Thoracic aorta (tissue), 2 donors: ENCODE results near the gene KRT6A. TPM values are rescaled to one million over a fixed set of nuclear protein-coding genes. Genes with fewer than 3 reads are reported as not detected.

ENCODE experiments used
- ATAC-seq: fragments of 150-250 bp; one replicate; pipeline ENCODE4 v1.8.0; 2017; ENCODE audit warnings: low read depth; ENCODE audit not compliant: insufficient number of reproducible peaks, low FRiP score
- DNase-seq: peaks from one replicate; pipeline ENCODE4 v3.0.0-alpha.2; 2020; ENCODE audit warnings: low spot score
- H3K27ac ChIP-seq, 2 donors: fragments of 200-600 bp; sonication (generic); 1 replicate in 1 of 2; 2 replicates in 1 of 2; pipeline ENCODE4 v1.5.1; 2016; ENCODE audit warnings: mild to moderate bottlenecking in 2 of 2, moderate library complexity in 2 of 2
- H3K27me3 ChIP-seq: fragments of 200-600 bp; sonication (generic); replicated peaks from 2 replicates; pipeline ENCODE4 v1.6.0; 2016; ENCODE audit warnings: mild to moderate bottlenecking; ENCODE audit not compliant: insufficient read depth
- H3K36me3 ChIP-seq: fragments of 200-600 bp; sonication (generic); one replicate; pipeline ENCODE4 v1.5.1; 2016
- H3K4me1 ChIP-seq, 2 donors: fragments of 200-600 bp; sonication (generic); 1 replicate in 1 of 2; 2 replicates in 1 of 2; pipeline versions ENCODE4 v1.5.1 to v1.6.0; 2016; ENCODE audit warnings: low read depth in 2 of 2, mild to moderate bottlenecking in 1 of 2; ENCODE audit not compliant: control insufficient read depth in 1 of 2
- H3K4me3 ChIP-seq: fragments of 200-600 bp; sonication (generic); 2 replicates; pipeline ENCODE4 v1.5.1; 2016; ENCODE audit warnings: mild to moderate bottlenecking
- H3K9me3 ChIP-seq: fragments of 200-600 bp; sonication (generic); 2 replicates; pipeline ENCODE4 v1.5.1; 2016
- CTCF ChIP-seq: fragments of 200-600 bp; sonication (generic); IDR thresholded peaks from one replicate; pipeline ENCODE4 v1.5.1; 2019; ENCODE audit warnings: antibody characterized with exemption
- total RNA-seq, 2 donors: library from RNA; depleted of rRNA; stranded (reverse); fragments of >200 nt; gene quantifications; one replicate each; pipeline versions ENCODE4 v1.1.0 to v1.2.3, GENCODE V29; 2016

Gene KRT6A
- total RNA-seq, 2 donors from 2014 or later: 0.68 TPM; not detected in 1

- H3K27me3 ChIP-seq: no peaks in the 10 kb centered on the region
- no peak overlapping the region for H3K27ac ChIP-seq
- H3K4me1 ChIP-seq: no peaks in the 10 kb centered on the region
- peaks cover 4% of the 10 kb centered on the region for H3K9me3 ChIP-seq
- DNase-seq (no peak), ATAC-seq (no peak)
- TF ChIP-seq CTCF: no peak
- no peaks in the 10 kb centered on the region for H3K36me3 ChIP-seq
- no peak overlapping the region for H3K4me3 ChIP-seq
Observed at GRCh38 chr12:52515319-52515646, 22.2 kb upstream of the KRT6A start.

- Histone ChIP-seq H3K9me3 (peaks cover 4% of the 10 kb centered on the region), H3K4me1 (no peaks in the 10 kb centered on the region), H3K27ac (no peak overlapping the region), H3K27me3 (no peaks in the 10 kb centered on the region), H3K36me3 (no peaks in the 10 kb centered on the region), H3K4me3 (no peak overlapping the region)
- DNase-seq: no peak
- TF ChIP-seq CTCF: no peak
- ATAC-seq: no peak
Observed at GRCh38 chr12:52514471-52515318, 21.6 kb upstream of the KRT6A start.

- no peak for DNase-seq
- TF ChIP-seq CTCF: no peak
- Histone ChIP-seq H3K27ac (no peak overlapping the region), H3K4me1 (no peaks in the 10 kb centered on the region), H3K9me3 (peaks cover 4% of the 10 kb centered on the region), H3K36me3 (no peaks in the 10 kb centered on the region), H3K27me3 (no peaks in the 10 kb centered on the region), H3K4me3 (no peak overlapping the region)
- ATAC-seq: no peak
Observed at GRCh38 chr12:52513736-52514135, 20.7 kb upstream of the KRT6A start.

- no peak for TF ChIP-seq CTCF
- DNase-seq (no peak), ATAC-seq (no peak)
- no peaks in the 10 kb centered on the region for H3K36me3 ChIP-seq
- no peak overlapping the region for H3K4me3 ChIP-seq
- H3K4me1 ChIP-seq: no peaks in the 10 kb centered on the region
- H3K27ac ChIP-seq: no peak overlapping the region
- H3K27me3 ChIP-seq: no peaks in the 10 kb centered on the region
- H3K9me3 ChIP-seq: peaks cover 4% of the 10 kb centered on the region
Observed at GRCh38 chr12:52508211-52508610, 15.2 kb upstream of the KRT6A start.

GRCh38 chr12:52506858-52507715 is 14.0 kb upstream of the KRT6A start:
- Histone ChIP-seq H3K4me1 (no peaks in the 10 kb centered on the region), H3K9me3 (peaks cover 4% of the 10 kb centered on the region), H3K27ac (no peak overlapping the region), H3K36me3 (no peaks in the 10 kb centered on the region), H3K4me3 (no peak overlapping the region), H3K27me3 (no peaks in the 10 kb centered on the region)
- DNase-seq (no peak), ATAC-seq (no peak)
- peak; percentile 27 for TF ChIP-seq CTCF
